SK-N-SH (cell line): ENCODE results near the gene MYO7A.

Source experiments
- GATA2 ChIP-seq: sonication (generic); formaldehyde crosslinking; IDR thresholded peaks from 2 replicates; pipeline ENCODE4 v1.5.0; 2020; ENCODE audit warnings: mild to moderate bottlenecking, missing genetic modification reagents
- JUND ChIP-seq: IDR thresholded peaks from 2 replicates; pipeline ENCODE4 v1.4.0; 2012
- NRF1 ChIP-seq: IDR thresholded peaks from 2 replicates; pipeline ENCODE4 v1.6.1; 2012; ENCODE audit warnings: low read depth, mild to moderate bottlenecking, low read length
- POLR2AphosphoS5 ChIP-seq: IDR thresholded peaks from 2 replicates; pipeline ENCODE4 v1.6.1; 2012; ENCODE audit warnings: low read depth, low read length
- TF ChIP-seq, protein P1 (sequence below): fragments of 200-600 bp; sonication (generic); IDR thresholded peaks from 2 replicates; pipeline ENCODE4 v1.6.1; 2017; ENCODE audit warnings: antibody characterized with exemption, mild to moderate bottlenecking, moderate library complexity
- TF ChIP-seq, protein P2 (sequence below): IDR thresholded peaks from 2 replicates; pipeline ENCODE4 v1.4.0; 2012; ENCODE audit warnings: low read depth, borderline replicate concordance
- TF ChIP-seq, protein P3 (sequence below): IDR thresholded peaks from 2 replicates; pipeline ENCODE4 v1.4.0; 2012; ENCODE audit warnings: low read depth
- TF ChIP-seq, protein P4 (sequence below): IDR thresholded peaks from 2 replicates; pipeline ENCODE4 v1.6.1; 2012; ENCODE audit warnings: mild to moderate bottlenecking, low read depth, low read length, moderate library complexity

DNA sequence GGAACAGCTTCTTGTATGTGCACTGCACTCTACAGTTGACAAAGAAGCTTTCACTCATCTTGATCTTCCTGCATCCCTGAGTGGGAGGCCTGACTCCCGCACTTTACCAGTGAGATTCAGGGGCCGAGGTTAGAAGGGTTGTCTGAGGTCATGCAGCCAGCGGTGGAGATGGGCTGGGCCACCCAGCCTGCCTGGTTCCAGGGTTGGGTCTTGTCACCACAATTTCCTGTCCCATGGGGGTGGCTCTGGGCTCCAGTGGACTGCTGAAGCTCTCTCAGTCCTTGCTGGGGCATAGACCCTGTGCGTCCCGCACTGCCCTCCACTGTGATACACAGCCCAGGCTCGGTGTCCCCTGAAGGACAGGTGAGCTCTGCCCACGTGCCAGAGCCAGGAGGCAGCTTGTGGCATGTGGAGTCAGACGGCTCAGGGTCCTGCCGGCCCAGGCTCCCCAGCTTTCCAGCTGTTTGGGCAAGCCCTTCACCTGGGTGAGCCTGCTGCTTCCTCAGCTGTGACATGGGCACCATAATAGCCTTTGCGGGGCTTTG, 6.9 kb upstream of the MYO7A start:
- TF ChIP-seq, protein P1, sequence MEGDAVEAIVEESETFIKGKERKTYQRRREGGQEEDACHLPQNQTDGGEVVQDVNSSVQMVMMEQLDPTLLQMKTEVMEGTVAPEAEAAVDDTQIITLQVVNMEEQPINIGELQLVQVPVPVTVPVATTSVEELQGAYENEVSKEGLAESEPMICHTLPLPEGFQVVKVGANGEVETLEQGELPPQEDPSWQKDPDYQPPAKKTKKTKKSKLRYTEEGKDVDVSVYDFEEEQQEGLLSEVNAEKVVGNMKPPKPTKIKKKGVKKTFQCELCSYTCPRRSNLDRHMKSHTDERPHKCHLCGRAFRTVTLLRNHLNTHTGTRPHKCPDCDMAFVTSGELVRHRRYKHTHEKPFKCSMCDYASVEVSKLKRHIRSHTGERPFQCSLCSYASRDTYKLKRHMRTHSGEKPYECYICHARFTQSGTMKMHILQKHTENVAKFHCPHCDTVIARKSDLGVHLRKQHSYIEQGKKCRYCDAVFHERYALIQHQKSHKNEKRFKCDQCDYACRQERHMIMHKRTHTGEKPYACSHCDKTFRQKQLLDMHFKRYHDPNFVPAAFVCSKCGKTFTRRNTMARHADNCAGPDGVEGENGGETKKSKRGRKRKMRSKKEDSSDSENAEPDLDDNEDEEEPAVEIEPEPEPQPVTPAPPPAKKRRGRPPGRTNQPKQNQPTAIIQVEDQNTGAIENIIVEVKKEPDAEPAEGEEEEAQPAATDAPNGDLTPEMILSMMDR, result no peak
- TF ChIP-seq JUND (no peak), POLR2AphosphoS5 (no peak), NRF1 (no peak), GATA2 (CRISPR knock-in tag) (no peak)
- TF ChIP-seq, protein P2, sequence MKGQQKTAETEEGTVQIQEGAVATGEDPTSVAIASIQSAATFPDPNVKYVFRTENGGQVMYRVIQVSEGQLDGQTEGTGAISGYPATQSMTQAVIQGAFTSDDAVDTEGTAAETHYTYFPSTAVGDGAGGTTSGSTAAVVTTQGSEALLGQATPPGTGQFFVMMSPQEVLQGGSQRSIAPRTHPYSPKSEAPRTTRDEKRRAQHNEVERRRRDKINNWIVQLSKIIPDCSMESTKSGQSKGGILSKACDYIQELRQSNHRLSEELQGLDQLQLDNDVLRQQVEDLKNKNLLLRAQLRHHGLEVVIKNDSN, result no peak
- TF ChIP-seq, protein P3, sequence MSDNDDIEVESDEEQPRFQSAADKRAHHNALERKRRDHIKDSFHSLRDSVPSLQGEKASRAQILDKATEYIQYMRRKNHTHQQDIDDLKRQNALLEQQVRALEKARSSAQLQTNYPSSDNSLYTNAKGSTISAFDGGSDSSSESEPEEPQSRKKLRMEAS, result no peak
- TF ChIP-seq, protein P4, sequence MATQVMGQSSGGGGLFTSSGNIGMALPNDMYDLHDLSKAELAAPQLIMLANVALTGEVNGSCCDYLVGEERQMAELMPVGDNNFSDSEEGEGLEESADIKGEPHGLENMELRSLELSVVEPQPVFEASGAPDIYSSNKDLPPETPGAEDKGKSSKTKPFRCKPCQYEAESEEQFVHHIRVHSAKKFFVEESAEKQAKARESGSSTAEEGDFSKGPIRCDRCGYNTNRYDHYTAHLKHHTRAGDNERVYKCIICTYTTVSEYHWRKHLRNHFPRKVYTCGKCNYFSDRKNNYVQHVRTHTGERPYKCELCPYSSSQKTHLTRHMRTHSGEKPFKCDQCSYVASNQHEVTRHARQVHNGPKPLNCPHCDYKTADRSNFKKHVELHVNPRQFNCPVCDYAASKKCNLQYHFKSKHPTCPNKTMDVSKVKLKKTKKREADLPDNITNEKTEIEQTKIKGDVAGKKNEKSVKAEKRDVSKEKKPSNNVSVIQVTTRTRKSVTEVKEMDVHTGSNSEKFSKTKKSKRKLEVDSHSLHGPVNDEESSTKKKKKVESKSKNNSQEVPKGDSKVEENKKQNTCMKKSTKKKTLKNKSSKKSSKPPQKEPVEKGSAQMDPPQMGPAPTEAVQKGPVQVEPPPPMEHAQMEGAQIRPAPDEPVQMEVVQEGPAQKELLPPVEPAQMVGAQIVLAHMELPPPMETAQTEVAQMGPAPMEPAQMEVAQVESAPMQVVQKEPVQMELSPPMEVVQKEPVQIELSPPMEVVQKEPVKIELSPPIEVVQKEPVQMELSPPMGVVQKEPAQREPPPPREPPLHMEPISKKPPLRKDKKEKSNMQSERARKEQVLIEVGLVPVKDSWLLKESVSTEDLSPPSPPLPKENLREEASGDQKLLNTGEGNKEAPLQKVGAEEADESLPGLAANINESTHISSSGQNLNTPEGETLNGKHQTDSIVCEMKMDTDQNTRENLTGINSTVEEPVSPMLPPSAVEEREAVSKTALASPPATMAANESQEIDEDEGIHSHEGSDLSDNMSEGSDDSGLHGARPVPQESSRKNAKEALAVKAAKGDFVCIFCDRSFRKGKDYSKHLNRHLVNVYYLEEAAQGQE, result no peak
